ENCODE results near the gene SPTSSA.
"Not testable (repeated sequence)": the region's sequence is repeated elsewhere in the genome, so short reads cannot be mapped to it uniquely, and the experiment has no call there.

The SPTSSA gene

GRCh38 chr14:34507884-34508283, 45.8 kb upstream of the SPTSSA start (continued):
- TF ChIP-seq ZNF561 (tag by site-specific recombination; IDR thresholded peaks at IDR 0.05; ENCODE audit: borderline replicate concordance) (no peak), ZBTB6 (tag by site-specific recombination; IDR thresholded peaks at IDR 0.05) (no peak), ZNF302 (tag by site-specific recombination; IDR thresholded peaks at IDR 0.05; ENCODE audit: low read depth) (no peak)

- ChIA-PET CTCF (interaction anchor here (0.6 kb wide), 1 partner anchor 137 kb away, joined by 3 read pairs; no protein-coding TSS in a partner anchor), POLR2A (interaction anchor here (0.6 kb wide), 1 partner anchor 11 kb away, joined by 3 read pairs; no protein-coding TSS in a partner anchor)
- no peak overlapping the region for H3K4me3 ChIP-seq (ENCODE audit: low read depth, low read length)
- no peak for TF ChIP-seq ELK4 (IDR thresholded peaks at IDR 0.05; ENCODE audit: borderline replicate concordance, low read depth, low read length)
- no peak for TF ChIP-seq ZEB2 (tag by site-specific recombination; IDR thresholded peaks at IDR 0.05)
- TF ChIP-seq ZNF670 (tag by site-specific recombination; IDR thresholded peaks at IDR 0.05; ENCODE audit: low read depth), result no peak
- no peak for TF ChIP-seq HOXA7 (CRISPR knock-in tag; IDR thresholded peaks at IDR 0.05; ENCODE audit: borderline replicate concordance)
- no peak for TF ChIP-seq MYNN (tag by site-specific recombination; IDR thresholded peaks at IDR 0.05; ENCODE audit: borderline replicate concordance)
- TF ChIP-seq ZNF768 (tag by site-specific recombination; IDR thresholded peaks at IDR 0.05), result no peak
- no peak for TF ChIP-seq SETDB1 (IDR thresholded peaks at IDR 0.05; ENCODE audit: insufficient read length, low read length)
- no peak for TF ChIP-seq HOXD13 (CRISPR knock-in tag; IDR thresholded peaks at IDR 0.05; ENCODE audit: borderline replicate concordance)
- TF ChIP-seq ZNF169 (tag by site-specific recombination; IDR thresholded peaks at IDR 0.05), result no peak
- TF ChIP-seq ZNF830 (tag by site-specific recombination; IDR thresholded peaks at IDR 0.05; ENCODE audit: low read depth), result no peak
- TF ChIP-seq SALL2 (tag by site-specific recombination; IDR thresholded peaks at IDR 0.05; ENCODE audit: borderline replicate concordance), result no peak
- no peak for TF ChIP-seq TCF7L2 (IDR thresholded peaks at IDR 0.05; ENCODE audit: borderline replicate concordance, low read depth, low read length)
- no peak for TF ChIP-seq ZNF24 (tag by site-specific recombination; IDR thresholded peaks at IDR 0.05)
- TF ChIP-seq KLF8 (tag by site-specific recombination; IDR thresholded peaks at IDR 0.05), result no peak
- no peak for TF ChIP-seq ZNF549 (tag by site-specific recombination; IDR thresholded peaks at IDR 0.05)
- no peak for TF ChIP-seq TRIM28 (IDR thresholded peaks at IDR 0.05; ENCODE audit: borderline replicate concordance, low read length)
- TF ChIP-seq ZSCAN4 (tag by site-specific recombination; IDR thresholded peaks at IDR 0.05), result no peak
- TF ChIP-seq ZNF292 (tag by site-specific recombination; IDR thresholded peaks at IDR 0.05; ENCODE audit: borderline replicate concordance, low read depth), result no peak
- H3K9me3 ChIP-seq (ENCODE audit: control insufficient read depth, insufficient read depth, low read depth, low read length), result no peaks in the 10 kb centered on the region
- no peak overlapping the region for H3K27ac ChIP-seq (ENCODE audit: extremely low read depth, low read depth, low read length)
- peaks cover 7% of the 10 kb centered on the region; the same call in 1 of the 2 replicates for H3K4me1 ChIP-seq (ENCODE audit: control insufficient read depth, insufficient read depth, low read length)
- no peaks in the 10 kb centered on the region for H3K36me3 ChIP-seq (ENCODE audit: control insufficient read depth in 2 of 2, insufficient read depth in 1 of 2, low read length in 2 of 2)
Observed at GRCh38 chr14:34507459-34507858, 45.4 kb upstream of the SPTSSA start.

- CTCF ChIA-PET; H3K4me1 ChIP-seq (ENCODE audit: control insufficient read depth, insufficient read depth, low read length); H3K27ac ChIP-seq (ENCODE audit: extremely low read depth, low read depth, low read length); POLR2A ChIA-PET; H3K4me3 ChIP-seq (ENCODE audit: low read depth, low read length); H3K36me3 ChIP-seq (ENCODE audit: control insufficient read depth in 2 of 2, insufficient read depth in 1 of 2, low read length in 2 of 2); H3K9me3 ChIP-seq (ENCODE audit: control insufficient read depth, insufficient read depth, low read depth, low read length): not testable (repeated sequence)
Observed at GRCh38 chr14:34505124-34505491, 43.1 kb upstream of the SPTSSA start.

GRCh38 chr14:34504027-34504426, 42.0 kb upstream of the SPTSSA start:
- H3K9me3 ChIP-seq (ENCODE audit: control insufficient read depth, insufficient read depth, low read depth, low read length); H3K27ac ChIP-seq (ENCODE audit: extremely low read depth, low read depth, low read length); H3K36me3 ChIP-seq (ENCODE audit: control insufficient read depth in 2 of 2, insufficient read depth in 1 of 2, low read length in 2 of 2); POLR2A ChIA-PET; CTCF ChIA-PET; H3K4me3 ChIP-seq (ENCODE audit: low read depth, low read length); H3K4me1 ChIP-seq (ENCODE audit: control insufficient read depth, insufficient read depth, low read length): not testable (repeated sequence)

Measured in HEK293 (cell line).